ENCODE results near the gene HAPLN2.
A peak's percentile ranks its signal among the peaks of the same experiment; 100 is the strongest.

Gene HAPLN2

DNA sequence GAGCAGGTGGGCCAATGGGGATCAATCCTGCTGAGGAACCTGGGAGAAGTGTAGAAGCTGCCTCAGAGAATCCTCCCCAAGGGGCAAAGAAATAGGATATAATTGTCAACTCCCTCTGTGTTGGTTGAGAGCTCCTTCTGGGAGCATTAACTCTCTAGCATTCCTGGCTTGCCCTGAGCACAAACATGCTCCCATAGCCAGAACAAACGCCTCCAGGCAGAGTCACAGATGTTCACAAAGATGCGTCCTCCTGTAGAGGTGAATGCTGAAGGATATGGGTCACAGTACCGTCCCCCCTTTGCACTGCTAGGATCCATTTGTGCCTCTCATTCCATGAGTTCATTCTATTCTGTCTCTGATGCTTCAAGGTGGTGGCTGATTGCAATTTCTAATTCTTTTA is 13.1 kb downstream of the HAPLN2 start:
- no peak for TF ChIP-seq JUND (IDR thresholded peaks at IDR 0.05; ENCODE audit: low read depth)
- in situ Hi-C loops (cut with HindIII; ENCODE audit: low pct_unique_long_range_greater_than_20kb, low sequenced_read_pairs), result no loop called here

DNA sequence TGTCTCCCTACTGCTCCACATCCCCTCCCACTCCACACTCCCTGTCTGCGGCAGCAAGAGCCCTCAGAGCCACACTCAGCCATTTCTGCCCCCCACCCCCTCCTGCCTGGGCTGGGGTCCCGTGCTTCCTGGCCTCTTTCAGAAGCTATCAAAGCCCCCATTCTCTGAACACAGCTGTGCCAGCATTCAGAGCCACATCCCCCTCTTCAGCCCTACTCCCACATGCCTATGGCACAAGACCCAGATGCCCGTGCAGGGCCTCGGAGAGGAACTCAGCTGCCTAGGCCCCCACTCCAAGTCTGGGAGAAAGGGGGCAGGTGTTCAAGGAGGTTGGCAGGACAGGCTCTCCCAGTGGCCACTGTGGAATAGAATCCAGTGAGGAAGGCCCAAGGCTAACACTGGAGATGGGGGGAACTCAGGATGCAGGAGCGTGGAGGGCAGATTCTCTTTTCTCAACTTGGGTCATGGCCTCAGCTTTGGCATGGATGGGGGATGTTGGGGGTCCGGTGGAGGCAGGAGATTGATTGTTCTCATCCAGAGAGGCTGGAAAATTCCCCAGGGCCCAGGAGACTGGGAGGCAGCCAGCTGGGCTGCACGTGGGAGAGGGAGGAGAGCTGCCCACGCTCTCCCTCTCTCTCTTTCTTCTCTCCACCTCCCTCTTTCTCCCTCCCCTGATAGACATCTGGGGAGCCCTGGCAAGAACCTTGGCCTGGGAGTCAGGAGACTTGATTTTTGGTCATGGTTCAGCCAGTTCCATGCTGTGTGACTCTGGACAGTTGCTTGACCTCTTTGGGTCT is 19.2 kb downstream of the HAPLN2 start:
- in situ Hi-C loops (cut with HindIII; ENCODE audit: low pct_unique_long_range_greater_than_20kb, low sequenced_read_pairs), result no loop called here
- DNase-seq (ENCODE audit: low read depth in 1 of 2, low spot score in 1 of 2), result no peak
- no peak for TF ChIP-seq JUND (IDR thresholded peaks at IDR 0.05; ENCODE audit: low read depth)

More for the DNA sequence above, 13.1 kb downstream of the HAPLN2 start:
- peak in 1 of 2 experiments; percentile 75 for DNase-seq (ENCODE audit: low read depth in 1 of 2, low spot score in 1 of 2)

DNA sequence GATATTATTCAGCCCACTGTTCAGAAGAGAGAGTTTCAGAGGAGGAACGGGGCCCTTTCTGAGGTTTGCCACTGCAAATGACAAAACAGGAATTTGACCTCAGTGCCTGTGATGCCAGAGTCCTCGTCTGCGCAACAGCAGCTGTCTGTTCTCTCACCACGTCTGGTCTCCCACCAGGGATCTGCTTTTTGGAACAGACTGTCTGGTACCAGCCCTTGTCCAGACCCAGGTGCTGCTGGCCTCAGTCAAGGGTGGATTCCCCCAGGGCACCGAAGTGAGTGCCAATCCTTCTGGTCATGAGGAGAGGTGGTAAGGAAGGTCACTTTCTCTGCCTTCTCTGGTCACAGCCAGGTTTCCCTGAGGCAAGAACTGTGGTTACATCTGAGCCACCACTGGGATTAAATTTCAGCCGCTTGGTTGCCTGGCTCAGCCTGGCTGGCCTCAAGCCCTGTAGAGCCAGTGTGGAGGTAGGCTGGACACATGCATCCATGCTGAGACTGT is 20.4 kb downstream of the HAPLN2 start:
- peak; percentile 78 to 94 for DNase-seq (ENCODE audit: low read depth in 1 of 2, low spot score in 1 of 2)
- TF ChIP-seq JUND (IDR thresholded peaks at IDR 0.05; ENCODE audit: low read depth), result no peak
- in situ Hi-C loops (cut with HindIII; ENCODE audit: low pct_unique_long_range_greater_than_20kb, low sequenced_read_pairs), result no loop called here

DNA sequence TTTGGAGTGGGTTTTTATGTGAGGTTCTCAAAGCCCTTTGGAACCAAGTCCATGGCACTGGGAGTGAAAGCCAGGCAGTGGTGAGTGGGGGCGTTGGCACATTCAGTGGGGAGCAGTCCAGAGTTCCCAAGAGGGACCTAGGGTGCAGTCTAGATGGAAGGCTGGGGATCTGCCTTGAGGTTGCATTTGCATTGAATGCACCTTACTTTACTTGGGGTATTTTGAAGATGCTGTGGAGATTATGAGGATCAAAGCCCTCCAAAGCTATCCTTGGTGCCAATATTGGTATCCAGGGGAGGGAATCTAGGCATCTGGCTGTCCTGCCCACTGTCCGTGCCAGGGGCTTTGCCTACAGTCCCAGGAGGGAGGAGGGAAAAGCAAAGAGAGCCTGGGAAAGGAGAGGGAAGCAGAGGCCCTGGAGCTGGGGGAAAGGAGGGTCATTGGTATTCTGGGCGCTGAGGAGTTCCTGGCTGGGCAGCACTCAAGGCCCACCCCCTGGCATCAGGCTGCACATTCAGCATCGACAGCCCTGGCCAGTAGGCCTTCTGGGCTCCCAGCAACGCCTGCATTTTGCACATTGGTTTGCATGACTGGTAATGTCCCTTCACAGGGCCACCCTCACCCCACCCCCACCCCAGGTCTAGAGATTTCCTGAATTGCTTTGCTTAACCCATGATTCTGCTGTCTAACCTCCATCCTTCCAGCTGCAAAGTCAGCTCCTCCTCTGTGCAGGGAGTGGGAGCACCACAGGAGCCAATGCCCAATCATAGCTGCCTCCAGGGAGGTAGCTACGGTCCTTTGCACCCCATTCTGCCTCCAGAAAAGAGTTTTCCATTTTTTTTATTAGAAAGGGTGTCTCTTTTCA is 21.9 kb downstream of the HAPLN2 start:
- TF ChIP-seq JUND (IDR thresholded peaks at IDR 0.05; ENCODE audit: low read depth), result no peak
- no peak for DNase-seq (ENCODE audit: low read depth in 1 of 2, low spot score in 1 of 2)
- in situ Hi-C loops (cut with HindIII; ENCODE audit: low pct_unique_long_range_greater_than_20kb, low sequenced_read_pairs), result no loop called here

DNA sequence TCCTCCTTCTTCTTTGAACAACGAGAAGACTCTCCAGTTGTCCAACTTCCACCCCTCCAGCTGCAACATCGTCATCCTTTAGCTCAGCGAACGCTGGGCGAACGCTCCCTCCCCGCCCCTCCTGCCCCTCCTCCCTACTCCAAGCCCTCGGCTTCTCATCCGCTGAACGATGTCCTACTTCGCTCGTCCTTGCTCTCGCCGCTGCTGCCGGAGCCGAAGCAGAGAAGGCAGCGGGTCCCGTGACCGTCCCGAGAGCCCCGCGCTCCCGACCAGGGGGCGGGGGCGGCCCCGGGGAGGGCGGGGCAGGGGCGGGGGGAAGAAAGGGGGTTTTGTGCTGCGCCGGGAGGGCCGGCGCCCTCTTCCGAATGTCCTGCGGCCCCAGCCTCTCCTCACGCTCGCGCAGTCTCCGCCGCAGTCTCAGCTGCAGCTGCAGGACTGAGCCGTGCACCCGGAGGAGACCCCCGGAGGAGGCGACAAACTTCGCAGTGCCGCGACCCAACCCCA is 22.6 kb downstream of the HAPLN2 start, which contains the start of gene BCAN:
TSS of gene BCAN (plus strand) at position 357 of the 504 bp plus-strand sequence. CDS start 3,938 bp downstream, outside the sequence.
- no peak for TF ChIP-seq JUND (IDR thresholded peaks at IDR 0.05; ENCODE audit: low read depth)
- in situ Hi-C loops (cut with HindIII; ENCODE audit: low pct_unique_long_range_greater_than_20kb, low sequenced_read_pairs), result no loop called here
- DNase-seq (ENCODE audit: low read depth in 1 of 2, low spot score in 1 of 2), result no peak

DNA sequence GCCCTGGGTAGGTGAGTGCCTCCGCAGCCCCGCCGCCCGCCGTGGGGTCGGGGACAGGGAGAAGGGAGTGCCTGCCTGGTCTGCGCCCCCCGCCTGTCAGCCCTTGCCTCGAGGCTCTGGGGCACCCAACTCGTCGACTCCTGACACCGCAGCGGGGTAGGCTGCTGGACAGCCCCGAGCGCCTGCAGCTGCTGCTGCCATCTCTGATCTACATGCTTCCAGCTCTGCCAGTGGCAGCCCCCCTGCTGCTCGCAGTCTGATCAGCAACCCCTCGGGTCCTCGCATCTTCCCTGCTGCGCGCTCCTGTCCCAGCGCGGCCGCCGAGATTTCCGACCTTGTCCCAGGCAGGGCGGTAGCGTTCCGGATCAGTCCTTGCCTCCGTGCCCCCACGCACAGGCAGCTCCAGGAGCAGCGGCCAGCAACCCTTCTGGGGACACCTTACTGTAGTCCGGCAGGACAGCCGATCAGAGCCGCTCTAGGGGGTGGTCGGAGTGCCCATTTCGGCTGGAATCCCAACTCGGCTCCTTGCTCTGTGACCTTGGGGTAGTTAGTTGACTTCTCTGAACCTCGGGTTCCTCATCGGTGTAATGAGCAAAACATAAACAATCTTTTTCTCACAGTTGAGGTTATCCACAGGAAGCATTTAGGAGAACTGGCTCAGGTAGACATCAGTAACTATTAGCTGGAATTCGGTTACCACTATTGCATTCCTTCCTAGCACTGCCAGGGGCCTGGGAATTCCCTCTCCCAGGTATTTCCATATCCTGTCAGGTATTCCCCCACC is 23.2 kb downstream of the HAPLN2 start:
- in situ Hi-C loops (cut with HindIII; ENCODE audit: low pct_unique_long_range_greater_than_20kb, low sequenced_read_pairs), result no loop called here
- DNase-seq (ENCODE audit: low read depth in 1 of 2, low spot score in 1 of 2), result no peak
- TF ChIP-seq JUND (IDR thresholded peaks at IDR 0.05; ENCODE audit: low read depth), result no peak

DNA sequence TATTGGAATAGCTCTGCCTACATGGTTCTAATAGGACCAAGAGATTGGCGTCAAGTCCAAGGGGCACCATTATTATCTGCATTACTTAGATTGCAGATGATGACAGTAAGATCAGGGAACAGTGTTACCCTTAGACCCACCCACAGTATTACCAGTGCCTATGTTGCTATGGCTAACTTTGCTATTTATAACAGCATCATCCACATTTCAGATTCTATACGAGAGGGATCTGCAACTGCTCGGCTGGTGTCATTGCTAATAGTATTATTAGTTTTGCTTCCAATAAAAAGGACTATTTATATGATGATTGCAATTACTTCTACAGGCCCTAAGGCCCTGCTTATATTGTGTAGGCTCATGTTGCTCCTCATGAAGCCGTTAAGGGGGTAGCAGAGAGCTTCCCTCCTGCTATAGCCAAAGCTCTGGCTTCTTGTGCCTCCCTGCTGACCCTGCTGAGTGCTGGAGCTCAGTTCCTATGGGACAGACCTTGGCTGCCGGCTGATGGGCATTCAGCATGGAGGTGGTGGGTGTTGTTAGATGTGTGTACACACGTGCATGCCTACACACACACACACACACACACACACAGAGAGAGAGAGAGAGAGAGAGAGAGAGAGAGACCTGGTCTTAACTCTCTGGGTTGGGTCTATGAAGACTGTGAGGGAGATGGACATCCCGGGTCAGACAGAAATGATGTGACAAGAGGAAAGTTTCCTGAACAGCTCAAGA is 24.0 kb downstream of the HAPLN2 start:
- in situ Hi-C loops (cut with HindIII; ENCODE audit: low pct_unique_long_range_greater_than_20kb, low sequenced_read_pairs), result no loop called here
- DNase-seq (ENCODE audit: low read depth in 1 of 2, low spot score in 1 of 2), result no peak
- TF ChIP-seq JUND (IDR thresholded peaks at IDR 0.05; ENCODE audit: low read depth), result no peak

DNA sequence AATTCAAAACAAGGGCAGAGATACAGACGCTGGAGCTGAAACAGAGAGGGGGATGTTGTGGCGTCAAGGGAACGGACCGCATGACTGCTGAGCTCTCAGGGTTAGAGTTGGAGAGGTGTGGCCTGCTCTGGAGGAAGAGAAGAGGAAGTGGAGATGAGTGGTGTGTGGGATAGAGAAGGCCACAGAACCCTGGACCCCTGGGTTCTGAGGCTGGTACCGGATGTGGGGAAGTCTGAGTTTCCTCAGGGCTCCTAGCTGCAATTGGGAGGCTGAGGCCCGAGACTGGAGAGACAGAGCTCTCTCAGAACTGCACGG is 24.5 kb downstream of the HAPLN2 start:
- no peak for DNase-seq (ENCODE audit: low read depth in 1 of 2, low spot score in 1 of 2)
- in situ Hi-C loops (cut with HindIII; ENCODE audit: low pct_unique_long_range_greater_than_20kb, low sequenced_read_pairs), result no loop called here
- TF ChIP-seq JUND (IDR thresholded peaks at IDR 0.05; ENCODE audit: low read depth), result no peak

- in situ Hi-C loops (cut with HindIII; ENCODE audit: low pct_unique_long_range_greater_than_20kb, low sequenced_read_pairs), result no loop called here
- TF ChIP-seq JUND (IDR thresholded peaks at IDR 0.05; ENCODE audit: low read depth), result no peak
- no peak for DNase-seq (ENCODE audit: low read depth in 1 of 2, low spot score in 1 of 2)
These were observed 24.9 kb downstream of the HAPLN2 start for GRCh38 chr1:156644146-156644545.

DNA sequence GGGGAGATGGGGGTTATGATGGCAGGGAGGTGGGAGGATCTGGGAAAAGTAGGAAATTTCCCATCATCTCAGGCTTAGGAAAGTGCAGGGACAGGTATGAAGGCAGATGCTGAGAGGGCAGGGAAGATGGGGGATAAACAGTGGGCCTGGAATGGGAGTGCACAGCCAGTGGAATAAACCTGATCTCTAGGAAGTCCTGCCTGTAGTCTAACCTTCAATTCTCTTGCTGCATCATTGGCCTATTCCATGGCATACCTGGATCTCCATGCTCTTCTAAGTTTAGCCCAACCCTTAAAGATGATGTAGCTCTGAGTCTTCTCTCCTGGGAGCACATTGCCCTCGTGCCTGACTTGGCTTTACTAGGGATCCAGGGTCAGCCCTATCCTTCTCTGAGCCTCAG is 25.4 kb downstream of the HAPLN2 start:
- TF ChIP-seq JUND (IDR thresholded peaks at IDR 0.05; ENCODE audit: low read depth), result no peak
- in situ Hi-C loops (cut with HindIII; ENCODE audit: low pct_unique_long_range_greater_than_20kb, low sequenced_read_pairs), result no loop called here
- no peak for DNase-seq (ENCODE audit: low read depth in 1 of 2, low spot score in 1 of 2)

- TF ChIP-seq JUND (IDR thresholded peaks at IDR 0.05; ENCODE audit: low read depth), result no peak
- DNase-seq (ENCODE audit: low read depth in 1 of 2, low spot score in 1 of 2), result no peak
- in situ Hi-C loops (cut with HindIII; ENCODE audit: low pct_unique_long_range_greater_than_20kb, low sequenced_read_pairs), result no loop called here
These were observed 25.8 kb downstream of the HAPLN2 start for GRCh38 chr1:156645056-156645455.

DNA sequence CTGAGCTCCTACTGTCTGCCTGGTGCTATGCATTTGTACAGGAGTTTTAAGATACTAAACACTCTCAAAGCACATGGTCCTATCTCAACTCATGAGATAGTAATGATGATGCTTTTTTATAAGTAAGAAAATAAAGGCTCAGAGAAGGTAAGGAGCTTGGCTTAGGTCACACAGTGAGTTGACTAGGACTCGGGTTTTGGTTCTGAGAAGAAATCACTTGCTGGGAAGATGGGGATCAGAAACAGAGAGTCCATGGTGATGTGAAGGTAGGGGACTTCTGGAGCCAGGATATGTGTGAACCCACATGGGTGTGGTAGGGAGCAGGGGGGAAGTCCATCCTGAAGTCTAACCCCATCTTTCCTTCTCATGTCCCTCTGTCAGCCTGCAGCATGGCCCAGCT is 26.5 kb downstream of the HAPLN2 start:
- TF ChIP-seq JUND (IDR thresholded peaks at IDR 0.05; ENCODE audit: low read depth), result no peak
- in situ Hi-C loops (cut with HindIII; ENCODE audit: low pct_unique_long_range_greater_than_20kb, low sequenced_read_pairs), result no loop called here
- no peak for DNase-seq (ENCODE audit: low read depth in 1 of 2, low spot score in 1 of 2)
